ENCODE measurements around the gene EIF3D. TPM values are rescaled to one million over a fixed set of nuclear protein-coding genes. Genes with fewer than 3 reads are reported as not detected.

EIF3D gene
- total RNA-seq, 1 experiment from 2014 or later: 306 TPM

- no peak for DNase-seq (ENCODE audit: low read depth, low spot score)
- H3K79me2 ChIP-seq (ENCODE audit: insufficient read depth, low read length): peaks cover 16% of the 10 kb centered on the region; the same call in 1 of the 2 replicates
- no peaks in the 10 kb centered on the region for H3K9me3 ChIP-seq (ENCODE audit: control insufficient read depth in 1 of 2, insufficient read depth in 1 of 2, low read depth in 1 of 2, low read length in 2 of 2)
- TSS peak; percentile 11 for BruUV-seq (replicated peaks)
- no peak overlapping the region for H3K4me3 ChIP-seq (replicated peaks in 1 of 2; ENCODE audit: low read depth in 1 of 2, low read length in 2 of 2)
- H3K4me1 ChIP-seq (ENCODE audit: control insufficient read depth in 1 of 2, insufficient read depth in 2 of 2, low read length in 2 of 2): peaks cover 6 to 14% of the 10 kb centered on the region in 2 experiments; a peak in 3 of 4 replicates
- TF ChIP-seq CTCF (IDR thresholded peaks at IDR 0.05 in 2 of 3, conservative IDR thresholded peaks at IDR 0.05 in 1 of 3; ENCODE audit: borderline replicate concordance in 1 of 3, insufficient read depth in 1 of 3, low read depth in 2 of 3, low read length in 2 of 3) (peak in 2 of 3 experiments; percentile 57 to 63; a peak in 4 of 6 replicates), SP1 (IDR thresholded peaks at IDR 0.05; ENCODE audit: low read depth) (no peak), RAD21 (IDR thresholded peaks at IDR 0.05; ENCODE audit: low read depth) (peak; percentile 36)
- no peak overlapping the region for H2AFZ ChIP-seq (ENCODE audit: low read depth, low read length, poor library complexity, severe bottlenecking)
- ChIA-PET CTCF (interaction anchor here (0.9 to 1.6 kb wide), 5 partner anchors 10 to 265 kb away, joined by 3 to 5 read pairs (median 4); partner anchors contain the start of genes EIF3D and IFT27), RAD21 (ENCODE audit: low non-redundant PET in 1 of 2, low total read pairs in 2 of 2, uncharacterized antibody in 2 of 2, unreplicated experiment in 2 of 2) (no interaction called here), POLR2A (interaction anchor here (0.8 to 1.7 kb wide), 5 partner anchors 10 to 263 kb away, joined by 3 to 5 read pairs (median 3); partner anchors contain the start of gene EIF3D)
- H3K9ac ChIP-seq (ENCODE audit: low read length): no peak overlapping the region
- intact Hi-C loops (cut with micrococcal nuclease): no loop called here
- H3K4me2 ChIP-seq (ENCODE audit: low read length): no peak overlapping the region
- H3K27me3 ChIP-seq (ENCODE audit: insufficient read depth, low read length): no peaks in the 10 kb centered on the region
- H3K36me3 ChIP-seq (ENCODE audit: control insufficient read depth in 1 of 2, insufficient read depth in 2 of 2, low read length in 2 of 2): peaks cover 45 to 53% of the 10 kb centered on the region in 2 experiments
- H4K20me1 ChIP-seq (ENCODE audit: insufficient read depth): 0 out of 2 replicates have a peak, but pooled peaks cover 4% of the 10 kb centered on the region
- peak; percentile 49 for ATAC-seq
- H3K9me2 ChIP-seq (ENCODE audit: insufficient read depth): no peaks in the 10 kb centered on the region
- no peak overlapping the region for H3K27ac ChIP-seq (ENCODE audit: low read depth, low read length)
Observed at GRCh38 chr22:36510966-36511881, 17.7 kb downstream of the EIF3D start.

Measured in HCT116 (cell line).